ENCODE results near the gene DKK3.

DKK3 gene

GRCh38 chr11:12001186-12001585 is 7.2 kb downstream of the DKK3 start:
- no peak overlapping the region for H2AFZ ChIP-seq (ENCODE audit: low read depth, low read length)
- TF ChIP-seq CTCF (IDR thresholded peaks at IDR 0.05; ENCODE audit: borderline replicate concordance, extremely low read depth, low read length, poor library complexity, severe bottlenecking) = no peak
- no peak for TF ChIP-seq EZH2 (IDR thresholded peaks at IDR 0.05; ENCODE audit: borderline replicate concordance, low read depth, low read length, severe bottlenecking)
- H3K9me3 ChIP-seq (ENCODE audit: insufficient read depth, low read length, severe bottlenecking) = no peaks in the 10 kb centered on the region
- H3K4me2 ChIP-seq (ENCODE audit: insufficient read depth, low read length) = no peak overlapping the region
- no peaks in the 10 kb centered on the region for H4K20me1 ChIP-seq (ENCODE audit: insufficient read depth, low read length)
- H3K4me3 ChIP-seq (ENCODE audit: low read depth in 1 of 2, low read length in 2 of 2) = no peak overlapping the region
- DNase-seq (no peak), ATAC-seq (ENCODE audit: insufficient read depth, low read depth) (no peak)
- no peaks in the 10 kb centered on the region for H3K36me3 ChIP-seq (ENCODE audit: insufficient read depth, low read length)
- peaks cover 50% of the 10 kb centered on the region for H3K27me3 ChIP-seq (ENCODE audit: insufficient read depth, low read length, poor library complexity)
- no peaks in the 10 kb centered on the region for H3K79me2 ChIP-seq (ENCODE audit: insufficient read depth, low read length)
- no peak overlapping the region for H3K9ac ChIP-seq (ENCODE audit: low read depth, low read length)
- H3K27ac ChIP-seq (ENCODE audit: low read length) = no peak overlapping the region
- H3K4me1 ChIP-seq (ENCODE audit: insufficient read depth, low read length) = no peaks in the 10 kb centered on the region

GRCh38 chr11:11998091-11998781 is 10.2 kb downstream of the DKK3 start:
- peaks cover 33% of the 10 kb centered on the region for H3K27me3 ChIP-seq (ENCODE audit: insufficient read depth, low read length, poor library complexity)
- DNase-seq (no peak), ATAC-seq (ENCODE audit: insufficient read depth, low read depth) (no peak)
- no peak overlapping the region for H3K27ac ChIP-seq (ENCODE audit: low read length)
- H3K4me1 ChIP-seq (ENCODE audit: insufficient read depth, low read length) = no peaks in the 10 kb centered on the region
- no peak for TF ChIP-seq EZH2 (IDR thresholded peaks at IDR 0.05; ENCODE audit: borderline replicate concordance, low read depth, low read length, severe bottlenecking)
- TF ChIP-seq CTCF (IDR thresholded peaks at IDR 0.05; ENCODE audit: borderline replicate concordance, extremely low read depth, low read length, poor library complexity, severe bottlenecking) = no peak
- H3K79me2 ChIP-seq (ENCODE audit: insufficient read depth, low read length) = no peaks in the 10 kb centered on the region
- H2AFZ ChIP-seq (ENCODE audit: low read depth, low read length) = no peak overlapping the region
- no peak overlapping the region for H3K9ac ChIP-seq (ENCODE audit: low read depth, low read length)
- H3K4me2 ChIP-seq (ENCODE audit: insufficient read depth, low read length) = no peak overlapping the region
- H3K4me3 ChIP-seq (ENCODE audit: low read depth in 1 of 2, low read length in 2 of 2) = no peak overlapping the region
- H3K36me3 ChIP-seq (ENCODE audit: insufficient read depth, low read length) = no peaks in the 10 kb centered on the region
- no peaks in the 10 kb centered on the region for H4K20me1 ChIP-seq (ENCODE audit: insufficient read depth, low read length)
- H3K9me3 ChIP-seq (ENCODE audit: insufficient read depth, low read length, severe bottlenecking) = no peaks in the 10 kb centered on the region

GRCh38 chr11:11997049-11997322 is 11.4 kb downstream of the DKK3 start:
- no peak for TF ChIP-seq CTCF (IDR thresholded peaks at IDR 0.05; ENCODE audit: borderline replicate concordance, extremely low read depth, low read length, poor library complexity, severe bottlenecking)
- TF ChIP-seq EZH2 (IDR thresholded peaks at IDR 0.05; ENCODE audit: borderline replicate concordance, low read depth, low read length, severe bottlenecking) = no peak
- peaks cover 30% of the 10 kb centered on the region for H3K27me3 ChIP-seq (ENCODE audit: insufficient read depth, low read length, poor library complexity)
- no peak overlapping the region for H3K27ac ChIP-seq (ENCODE audit: low read length)
- no peak overlapping the region for H3K9ac ChIP-seq (ENCODE audit: low read depth, low read length)
- DNase-seq (no peak), ATAC-seq (ENCODE audit: insufficient read depth, low read depth) (no peak)
- no peaks in the 10 kb centered on the region for H4K20me1 ChIP-seq (ENCODE audit: insufficient read depth, low read length)
- H3K4me2 ChIP-seq (ENCODE audit: insufficient read depth, low read length) = no peak overlapping the region
- H3K79me2 ChIP-seq (ENCODE audit: insufficient read depth, low read length) = no peaks in the 10 kb centered on the region
- H3K4me3 ChIP-seq (ENCODE audit: low read depth in 1 of 2, low read length in 2 of 2) = no peak overlapping the region
- no peaks in the 10 kb centered on the region for H3K36me3 ChIP-seq (ENCODE audit: insufficient read depth, low read length)
- H3K9me3 ChIP-seq (ENCODE audit: insufficient read depth, low read length, severe bottlenecking) = no peaks in the 10 kb centered on the region
- no peak overlapping the region for H2AFZ ChIP-seq (ENCODE audit: low read depth, low read length)
- no peaks in the 10 kb centered on the region for H3K4me1 ChIP-seq (ENCODE audit: insufficient read depth, low read length)
